Smooth muscle cell (in vitro differentiated cells): ENCODE results near the gene RHBDF2. TPM values are rescaled to one million over a fixed set of nuclear protein-coding genes. Genes with fewer than 3 reads are reported as not detected.

Experiments
- DNase-seq: peaks from one replicate; lab custom pipeline; 2025; ENCODE audit not compliant: unreplicated experiment; lab: John Stamatoyannopoulos, UW
- H2AFZ ChIP-seq: fragments of 200-600 bp; sonication (generic); 2 replicates; pipeline ENCODE4 v1.6.0; 2016; ENCODE audit warnings: antibody characterized with exemption, low read depth, mild to moderate bottlenecking
- H3F3A ChIP-seq: fragments of 200-600 bp; sonication (generic); 2 replicates; pipeline ENCODE4 v1.6.0; 2017; ENCODE audit warnings: antibody characterized with exemption, low read depth
- H3K27ac ChIP-seq: fragments of 200-600 bp; sonication (generic); 2 replicates; pipeline ENCODE4 v1.5.1; 2016; ENCODE audit warnings: low read depth, mild to moderate bottlenecking
- H3K27me3 ChIP-seq: fragments of 200-600 bp; sonication (generic); 2 replicates; pipeline ENCODE4 v1.6.1; 2016; ENCODE audit warnings: low read depth, mild to moderate bottlenecking
- H3K36me3 ChIP-seq: fragments of 200-600 bp; sonication (generic); 2 replicates; pipeline ENCODE4 v1.5.1; 2016; ENCODE audit warnings: low read depth
- H3K4me1 ChIP-seq: fragments of 200-600 bp; sonication (generic); 2 replicates; pipeline ENCODE4 v1.5.1; 2016; ENCODE audit warnings: low read depth
- H3K4me2 ChIP-seq: fragments of 200-600 bp; sonication (generic); 2 replicates; pipeline ENCODE4 v1.6.0; 2016; ENCODE audit warnings: mild to moderate bottlenecking
- H3K4me3 ChIP-seq: fragments of 200-600 bp; sonication (generic); 2 replicates; pipeline ENCODE4 v1.5.1; 2016; ENCODE audit warnings: mild to moderate bottlenecking
- H3K79me2 ChIP-seq: fragments of 200-600 bp; sonication (generic); 2 replicates; pipeline ENCODE4 v1.6.0; 2016; ENCODE audit warnings: low read depth, mild to moderate bottlenecking
- H3K9ac ChIP-seq: fragments of 200-600 bp; sonication (generic); 2 replicates; pipeline ENCODE4 v1.6.0; 2016; ENCODE audit warnings: low read depth
- H3K9me3 ChIP-seq: fragments of 200-600 bp; sonication (generic); replicated peaks from 2 replicates; pipeline ENCODE4 v1.5.1; 2016; ENCODE audit warnings: low read depth
- H4K20me1 ChIP-seq: fragments of 200-600 bp; sonication (generic); 2 replicates; pipeline ENCODE4 v1.6.0; 2016; ENCODE audit warnings: low read depth
- CTCF ChIP-seq: fragments of 200-600 bp; sonication (generic); IDR thresholded peaks from 2 replicates; pipeline ENCODE4 v1.5.1; 2017; ENCODE audit warnings: borderline replicate concordance, mild to moderate bottlenecking, antibody characterized with exemption; ENCODE audit not compliant: insufficient read depth, poor library complexity, severe bottlenecking
- WGBS: methylation state at CpG from one replicate; pipeline ENCODE4 v1.1.7; 2016; ENCODE audit warnings: low lambda C conversion rate; 5-methylcytosine and 5-hydroxymethylcytosine counted together
- polyA plus RNA-seq: library from polyadenylated mRNA; unstranded; fragments of >200 nt; fragmentation: Nextera tagmentation; extraction: Ambion mirVana; gene quantifications from 2 replicates; pipeline ENCODE4 v1.2.1, GENCODE V29; 2016
- total RNA-seq: library from RNA; depleted of rRNA; stranded (reverse); fragments of >200 nt; gene quantifications from 2 replicates; pipeline ENCODE4 v1.2.3, GENCODE V29; 2014

The RHBDF2 gene
- total and polyA plus RNA-seq, 2 experiments from 2014 or later = 12.2 to 20.5 TPM

- H3K4me2 ChIP-seq = no peak overlapping the region
- H3K9ac ChIP-seq = peak overlapping the region; percentile 55
- H3K4me1 ChIP-seq = peaks cover 21% of the 10 kb centered on the region
- 42% methylated on average over 31 of the region's 31 CpGs for WGBS
- no peaks in the 10 kb centered on the region for H3K27me3 ChIP-seq
- no peaks in the 10 kb centered on the region for H3K9me3 ChIP-seq
- DNase-seq = peak; percentile 65
- H2AFZ ChIP-seq = peak overlapping the region; percentile 16
- no peaks in the 10 kb centered on the region for H3K36me3 ChIP-seq
- no peaks in the 10 kb centered on the region for H3F3A ChIP-seq
- H3K79me2 ChIP-seq = no peaks in the 10 kb centered on the region
- peaks cover 14% of the 10 kb centered on the region for H4K20me1 ChIP-seq
- TF ChIP-seq CTCF = no peak
- no peak overlapping the region for H3K4me3 ChIP-seq
- H3K27ac ChIP-seq = peak overlapping the region; percentile 81
Observed at GRCh38 chr17:76497979-76498875, 3.0 kb downstream of the RHBDF2 start.

DNA sequence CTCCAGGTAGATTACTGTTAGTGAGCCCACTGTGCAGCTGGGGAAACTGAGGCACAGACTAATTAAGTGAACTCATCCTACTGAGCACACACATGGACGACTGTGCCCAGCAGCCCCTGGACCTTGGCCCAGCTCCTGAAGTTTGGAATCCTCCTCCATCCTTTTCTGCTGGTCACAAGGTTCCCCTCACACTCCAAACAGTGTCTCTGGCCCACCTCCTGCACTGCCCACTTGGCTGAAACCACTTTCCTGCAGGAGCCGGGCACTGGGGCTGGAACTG is 3.6 kb downstream of the RHBDF2 start:
- no peak for TF ChIP-seq CTCF
- H3K79me2 ChIP-seq = no peaks in the 10 kb centered on the region
- H3K27ac ChIP-seq = peak overlapping the region; percentile 81
- 80% methylated on average over 2 of the region's 2 CpGs for WGBS
- H3K36me3 ChIP-seq = no peaks in the 10 kb centered on the region
- no peak overlapping the region for H3K9ac ChIP-seq
- H2AFZ ChIP-seq = peak overlapping the region; percentile 16
- H3K9me3 ChIP-seq = no peaks in the 10 kb centered on the region
- no peaks in the 10 kb centered on the region for H3K27me3 ChIP-seq
- H3K4me3 ChIP-seq = no peak overlapping the region
- H3K4me1 ChIP-seq = peaks cover 25% of the 10 kb centered on the region
- no peaks in the 10 kb centered on the region for H3F3A ChIP-seq
- no peak overlapping the region for H3K4me2 ChIP-seq
- DNase-seq = no peak
- H4K20me1 ChIP-seq = peaks cover 17% of the 10 kb centered on the region

GRCh38 chr17:76496464-76496863 is 4.8 kb downstream of the RHBDF2 start:
- no peak for DNase-seq
- no peaks in the 10 kb centered on the region for H3K79me2 ChIP-seq
- H3K4me2 ChIP-seq = no peak overlapping the region
- TF ChIP-seq CTCF = no peak
- no peaks in the 10 kb centered on the region for H3K27me3 ChIP-seq
- no peak overlapping the region for H3K27ac ChIP-seq
- H3K36me3 ChIP-seq = no peaks in the 10 kb centered on the region
- H4K20me1 ChIP-seq = peaks cover 25% of the 10 kb centered on the region
- H3K9me3 ChIP-seq = no peaks in the 10 kb centered on the region
- H2AFZ ChIP-seq = no peak overlapping the region
- H3K4me3 ChIP-seq = no peak overlapping the region
- no peaks in the 10 kb centered on the region for H3F3A ChIP-seq
- WGBS = 93% methylated on average over 6 of the region's 6 CpGs
- peaks cover 25% of the 10 kb centered on the region for H3K4me1 ChIP-seq
- H3K9ac ChIP-seq = no peak overlapping the region
